Tibial artery (tissue), 4 donors: ENCODE results near the gene GSTA3.
"Not testable (repeated sequence)": the region's sequence is repeated elsewhere in the genome, so short reads cannot be mapped to it uniquely, and the experiment has no call there.

ENCODE experiments used
- DNase-seq, 2 donors: peaks; one replicate each; pipeline ENCODE4 v3.0.0-alpha.2; 2019
- H3K27ac ChIP-seq, 2 donors: fragments of 200-600 bp; sonication (generic) in 1 of 2; 1 replicate in 1 of 2; 2 replicates in 1 of 2; pipeline ENCODE4 v1.5.1; 2018 to 2019; ENCODE audit warnings: mild to moderate bottlenecking in 1 of 2
- H3K27me3 ChIP-seq, 2 donors: fragments of 200-600 bp; sonication (generic) in 1 of 2; one replicate each; pipeline versions ENCODE4 v1.5.1 to v1.6.0; 2016 to 2019
- H3K36me3 ChIP-seq, 3 donors: fragments of 200-600 bp; sonication (generic) in 2 of 3; one replicate each; pipeline ENCODE4 v1.5.1; 2016 to 2019; ENCODE audit warnings: mild to moderate bottlenecking in 2 of 3
- H3K4me1 ChIP-seq, 4 donors: fragments of 200-600 bp; sonication (generic) in 2 of 4; 1 replicate in 3 of 4; 2 replicates in 1 of 4; pipeline ENCODE4 v1.5.1; 2016 to 2019
- H3K4me3 ChIP-seq, 2 donors: fragments of 200-600 bp; sonication (generic) in 1 of 2; 1 replicate in 1 of 2; 2 replicates in 1 of 2; pipeline ENCODE4 v1.5.1; 2018 to 2019; ENCODE audit warnings: mild to moderate bottlenecking in 2 of 2
- H3K9me3 ChIP-seq, 3 donors: fragments of 200-600 bp; sonication (generic) in 1 of 3; one replicate each; pipeline ENCODE4 v1.5.1; 2016 to 2019
- CTCF ChIP-seq, 2 experiments: fragments of 200-600 bp in 1 of 2; fragments of 450-650 bp in 1 of 2; IDR thresholded peaks; one replicate each; pipeline ENCODE4 v1.5.1; 2017 to 2019; ENCODE audit warnings: antibody characterized with exemption in 2 of 2, mild to moderate bottlenecking in 1 of 2, moderate library complexity in 1 of 2
- intact Hi-C: fragments of 100-400 bp; cut with DNase I; formaldehyde crosslinking; loops from one replicate; pipeline ENCODE4 v1.15.0; 2023; ENCODE audit warnings: low total_unique reads

The GSTA3 gene

GRCh38 chr6:52858416-52858815 is 51.1 kb downstream of the GSTA3 start:
- DNase-seq = no peak
- intact Hi-C loops = no loop called here
- no peaks in the 10 kb centered on the region for H3K4me1 ChIP-seq
- no peaks in the 10 kb centered on the region for H3K9me3 ChIP-seq
- no peaks in the 10 kb centered on the region for H3K36me3 ChIP-seq
- no peaks in the 10 kb centered on the region for H3K27me3 ChIP-seq
- no peak overlapping the region for H3K27ac ChIP-seq
- TF ChIP-seq CTCF (IDR thresholded peaks at IDR 0.05) = no peak
- no peak overlapping the region for H3K4me3 ChIP-seq

GRCh38 chr6:52856137-52856536 is 53.4 kb downstream of the GSTA3 start:
- H3K9me3 ChIP-seq, H3K36me3 ChIP-seq, H3K27me3 ChIP-seq, H3K4me1 ChIP-seq, intact Hi-C loops, H3K27ac ChIP-seq, H3K4me3 ChIP-seq, DNase-seq: not testable (repeated sequence)

GRCh38 chr6:52849137-52849536 is 60.4 kb downstream of the GSTA3 start:
- Histone ChIP-seq H3K27ac (no peak overlapping the region), H3K4me1 (no peaks in the 10 kb centered on the region), H3K27me3 (no peaks in the 10 kb centered on the region), H3K9me3 (no peaks in the 10 kb centered on the region), H3K4me3 (no peak overlapping the region), H3K36me3 (no peaks in the 10 kb centered on the region)
- intact Hi-C loops = no loop called here
- no peak for DNase-seq
- TF ChIP-seq CTCF (IDR thresholded peaks at IDR 0.05) = no peak
